ENCODE measurements around the gene GRK1. TPM values are rescaled to one million over a fixed set of nuclear protein-coding genes. Genes with fewer than 3 reads are reported as not detected.

GRK1 gene
- total and polyA plus RNA-seq, 11 donors, result 0.08 to 1.3 (median 0.16) TPM; not detected in 3

GRCh38 chr13:113753171-113753570, 86.2 kb downstream of the GRK1 start:
- WGBS, 4 donors, result 75 to 78% (median 78%) methylated on average over 10 to 11 of the region's 11 CpGs
- Histone ChIP-seq H3K36me3 (no peaks in the 10 kb centered on the region), H3K9me3 (no peaks in the 10 kb centered on the region), H3K4me3 (no peak overlapping the region), H3K27me3 (no peaks in the 10 kb centered on the region), H3K27ac (no peak overlapping the region), H3K4me1 (peaks cover 0 to 6% (median 0%) of the 10 kb centered on the region in 12 donors)
- ATAC-seq (no peak), DNase-seq (peak in 1 of 5 donors; percentile 27)
- TF ChIP-seq, protein P1, sequence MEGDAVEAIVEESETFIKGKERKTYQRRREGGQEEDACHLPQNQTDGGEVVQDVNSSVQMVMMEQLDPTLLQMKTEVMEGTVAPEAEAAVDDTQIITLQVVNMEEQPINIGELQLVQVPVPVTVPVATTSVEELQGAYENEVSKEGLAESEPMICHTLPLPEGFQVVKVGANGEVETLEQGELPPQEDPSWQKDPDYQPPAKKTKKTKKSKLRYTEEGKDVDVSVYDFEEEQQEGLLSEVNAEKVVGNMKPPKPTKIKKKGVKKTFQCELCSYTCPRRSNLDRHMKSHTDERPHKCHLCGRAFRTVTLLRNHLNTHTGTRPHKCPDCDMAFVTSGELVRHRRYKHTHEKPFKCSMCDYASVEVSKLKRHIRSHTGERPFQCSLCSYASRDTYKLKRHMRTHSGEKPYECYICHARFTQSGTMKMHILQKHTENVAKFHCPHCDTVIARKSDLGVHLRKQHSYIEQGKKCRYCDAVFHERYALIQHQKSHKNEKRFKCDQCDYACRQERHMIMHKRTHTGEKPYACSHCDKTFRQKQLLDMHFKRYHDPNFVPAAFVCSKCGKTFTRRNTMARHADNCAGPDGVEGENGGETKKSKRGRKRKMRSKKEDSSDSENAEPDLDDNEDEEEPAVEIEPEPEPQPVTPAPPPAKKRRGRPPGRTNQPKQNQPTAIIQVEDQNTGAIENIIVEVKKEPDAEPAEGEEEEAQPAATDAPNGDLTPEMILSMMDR (IDR thresholded peaks at IDR 0.05), result no peak
- TF ChIP-seq POLR2A (IDR thresholded peaks at IDR 0.05), result no peak
- intact Hi-C loops (cut with DNase I), result no loop called here

DNA sequence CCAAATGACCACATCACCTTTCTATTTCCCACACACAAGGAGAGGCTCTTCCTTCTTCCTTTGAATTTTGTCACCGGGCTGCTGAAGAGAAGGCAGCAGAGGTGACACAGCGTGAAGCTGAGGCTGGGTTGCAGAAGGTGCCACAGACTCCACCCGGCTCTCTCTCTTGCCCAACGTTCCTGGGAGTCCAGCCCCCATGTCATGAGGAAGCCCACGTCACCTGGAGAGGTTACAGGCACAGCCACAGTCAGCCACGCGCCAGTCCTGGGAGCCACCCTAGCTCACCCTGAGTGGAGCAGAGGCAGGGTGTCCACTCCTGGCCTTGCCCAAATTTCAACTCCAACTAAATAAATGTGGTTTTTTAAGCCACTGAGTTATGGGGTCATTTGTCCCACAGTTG, 87.2 kb downstream of the GRK1 start:
- 80 to 91% (median 84%) methylated on average over 7 of the region's 7 CpGs for WGBS, 4 donors
- Histone ChIP-seq H3K27ac (no peak overlapping the region), H3K9me3 (no peaks in the 10 kb centered on the region), H3K36me3 (no peaks in the 10 kb centered on the region), H3K4me1 (peaks cover 0 to 13% (median 4%) of the 10 kb centered on the region in 12 donors), H3K4me3 (no peak overlapping the region), H3K27me3 (no peaks in the 10 kb centered on the region)
- intact Hi-C loops (cut with DNase I), result no loop called here
- ATAC-seq, result no peak
- no peak for TF ChIP-seq POLR2A (IDR thresholded peaks at IDR 0.05)
- TF ChIP-seq, protein P1 (IDR thresholded peaks at IDR 0.05), result no peak
- peak in 2 of 5 donors; percentile 10 to 19 for DNase-seq

- Histone ChIP-seq H3K27me3 (peaks cover 0 to 1% (median 0%) of the 10 kb centered on the region in 9 donors), H3K4me1 (peaks cover 0 to 15% (median 6%) of the 10 kb centered on the region in 12 donors), H3K36me3 (no peaks in the 10 kb centered on the region), H3K4me3 (no peak overlapping the region), H3K9me3 (no peaks in the 10 kb centered on the region), H3K27ac (no peak overlapping the region)
- DNase-seq (peak in 2 of 5 donors; percentile 16 to 42), ATAC-seq (no peak)
- TF ChIP-seq, protein P1 (IDR thresholded peaks at IDR 0.05), result no peak
- no peak for TF ChIP-seq POLR2A (IDR thresholded peaks at IDR 0.05)
- intact Hi-C loops (cut with DNase I), result no loop called here
- 75 to 79% (median 77%) methylated on average over 15 of the region's 15 CpGs for WGBS, 4 donors
Observed at GRCh38 chr13:113754691-113755090, 87.7 kb downstream of the GRK1 start.

DNA sequence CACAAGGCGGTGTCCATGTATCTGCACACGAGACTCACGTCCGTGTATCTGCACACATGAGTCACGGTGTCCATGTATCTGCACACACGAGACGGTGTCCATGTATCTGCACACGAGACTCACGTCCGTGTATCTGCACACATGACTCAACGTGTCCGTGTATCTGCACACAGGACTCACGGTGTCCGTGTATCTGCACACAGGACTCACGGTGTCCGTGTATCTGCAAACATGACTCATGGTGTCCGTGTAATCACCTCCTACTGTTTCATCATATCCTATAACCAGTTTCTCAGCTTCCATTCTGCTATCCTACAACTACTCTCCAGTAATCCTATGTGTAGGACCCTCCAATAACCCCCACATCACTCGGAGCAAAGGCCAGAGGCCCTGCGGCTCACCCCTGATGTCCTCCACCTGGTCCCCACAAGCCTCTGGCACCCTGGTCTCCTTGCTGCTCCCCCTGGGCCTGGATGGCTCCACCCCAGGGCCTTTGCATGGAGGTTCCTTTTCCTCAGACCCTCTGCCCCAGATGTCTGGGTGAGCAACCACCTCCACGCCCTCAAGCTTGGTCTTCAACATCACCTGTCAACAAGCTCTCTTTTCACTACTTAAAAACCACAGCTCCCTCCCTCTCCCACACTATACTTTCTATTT, 89.5 kb downstream of the GRK1 start:
- H3K27ac ChIP-seq, result no peak overlapping the region
- no peak for TF ChIP-seq POLR2A (IDR thresholded peaks at IDR 0.05)
- TF ChIP-seq, protein P1 (IDR thresholded peaks at IDR 0.05), result no peak
- peak in 2 of 5 donors; percentile 1 to 37 for DNase-seq

More for the DNA sequence above, 89.5 kb downstream of the GRK1 start:
- WGBS, 4 donors, result 89 to 94% (median 91%) methylated on average over 20 of the region's 20 CpGs
- H3K9me3 ChIP-seq, result no peaks in the 10 kb centered on the region
- H3K4me3 ChIP-seq, result no peak overlapping the region
- intact Hi-C loops (cut with DNase I), result no loop called here
- no peaks in the 10 kb centered on the region for H3K36me3 ChIP-seq
- no peak for ATAC-seq
- H3K4me1 ChIP-seq, result peaks cover 0 to 21% (median 8%) of the 10 kb centered on the region in 12 donors
- H3K27me3 ChIP-seq, result peaks cover 0 to 14% (median 0%) of the 10 kb centered on the region in 9 donors

All from heart left ventricle (tissue), 16 donors.